Neural progenitor cell (in vitro differentiated cells): ENCODE results near the gene ANKFY1. TPM values are rescaled to one million over a fixed set of nuclear protein-coding genes. Genes with fewer than 3 reads are reported as not detected.

Experiments used
- DNase-seq: peaks from one replicate; pipeline ENCODE4 v3.0.0-alpha.2; 2016; ENCODE audit warnings: low spot score
- H2AFZ ChIP-seq: fragments of 200-600 bp; sonication (generic); replicated peaks from 2 replicates; pipeline ENCODE4 v1.6.1; 2016; ENCODE audit warnings: antibody characterized with exemption
- H3F3A ChIP-seq: fragments of 200-600 bp; sonication (generic); 2 replicates; pipeline ENCODE4 v1.6.1; 2016; ENCODE audit warnings: antibody characterized with exemption, low read depth
- H3K27ac ChIP-seq: fragments of 200-600 bp; sonication (generic); 2 replicates; pipeline ENCODE4 v1.5.1; 2016; ENCODE audit warnings: mild to moderate bottlenecking
- H3K27me3 ChIP-seq: fragments of 200-600 bp; sonication (generic); 2 replicates; pipeline ENCODE4 v1.6.1; 2016; ENCODE audit warnings: mild to moderate bottlenecking, moderate library complexity
- H3K36me3 ChIP-seq: fragments of 200-600 bp; sonication (generic); 2 replicates; pipeline ENCODE4 v1.5.1; 2016
- H3K4me1 ChIP-seq: fragments of 200-600 bp; sonication (generic); 2 replicates; pipeline ENCODE4 v1.6.1; 2016; ENCODE audit warnings: mixed run types
- H3K4me2 ChIP-seq: fragments of 200-600 bp; sonication (generic); 2 replicates; pipeline ENCODE4 v1.6.1; 2016
- H3K4me3 ChIP-seq: fragments of 200-600 bp; sonication (generic); 2 replicates; pipeline ENCODE4 v1.5.1; 2016
- H3K79me2 ChIP-seq: fragments of 200-600 bp; sonication (generic); 2 replicates; pipeline ENCODE4 v1.6.1; 2016; ENCODE audit warnings: low read depth
- H3K9ac ChIP-seq: fragments of 200-600 bp; sonication (generic); 2 replicates; pipeline ENCODE4 v1.6.1; 2016
- H3K9me3 ChIP-seq: fragments of 200-600 bp; sonication (generic); 2 replicates; pipeline ENCODE4 v1.5.1; 2016; ENCODE audit warnings: low read depth
- H4K20me1 ChIP-seq: fragments of 200-600 bp; sonication (generic); 2 replicates; pipeline ENCODE4 v1.6.1; 2016; ENCODE audit warnings: low read depth
- H3K27ac Mint-ChIP-seq: 3 replicates; pipeline ENCODE4 v1.8.0; 2021; ENCODE audit warnings: mixed read lengths
- H3K27me3 Mint-ChIP-seq: 2 replicates; pipeline ENCODE4 v1.8.0; 2022; ENCODE audit warnings: low read depth, mild to moderate bottlenecking, inconsistent platforms, moderate library complexity, mixed read lengths; ENCODE audit not compliant: insufficient read depth
- H3K36me3 Mint-ChIP-seq: 3 replicates; pipeline ENCODE4 v1.8.0; 2021; ENCODE audit warnings: mixed read lengths
- H3K4me1 Mint-ChIP-seq: 3 replicates; pipeline ENCODE4 v1.8.0; 2021; ENCODE audit warnings: mixed read lengths
- H3K4me3 Mint-ChIP-seq: 3 replicates; pipeline ENCODE4 v1.8.0; 2021; ENCODE audit warnings: mild to moderate bottlenecking, moderate library complexity, mixed read lengths
- H3K9me3 Mint-ChIP-seq: 3 replicates; pipeline ENCODE4 v1.8.0; 2020; ENCODE audit warnings: mixed read lengths
- CTCF ChIP-seq: fragments of 200-600 bp; sonication (generic); IDR thresholded peaks from 2 replicates; pipeline ENCODE4 v1.5.1; 2017; ENCODE audit warnings: antibody characterized with exemption, mild to moderate bottlenecking
- EZH2 ChIP-seq: fragments of 200-600 bp; sonication (generic); IDR thresholded peaks from 2 replicates; pipeline ENCODE4 v1.6.1; 2017; ENCODE audit warnings: antibody characterized with exemption, mild to moderate bottlenecking, moderate library complexity
- EZH2phosphoT487 ChIP-seq: fragments of 200-600 bp; sonication (generic); IDR thresholded peaks from 2 replicates; pipeline ENCODE4 v1.6.1; 2017; ENCODE audit warnings: antibody characterized with exemption
- total RNA-seq: library from RNA; depleted of rRNA; stranded (reverse); fragments of >200 nt; gene quantifications from 2 replicates; pipeline ENCODE4 v1.2.3, GENCODE V29; 2015; ENCODE audit warnings: low replicate concordance

Gene ANKFY1
- total RNA-seq, 1 donor from 2014 or later = 39.8 TPM

GRCh38 chr17:4250887-4251286 is 12.9 kb downstream of the ANKFY1 start:
- Mint-ChIP-seq H3K27ac (no peak overlapping the region), H3K36me3 (peaks cover 21% of the 10 kb centered on the region), H3K4me1 (no peaks in the 10 kb centered on the region), H3K9me3 (peaks cover 13% of the 10 kb centered on the region), H3K27me3 (no peaks in the 10 kb centered on the region), H3K4me3 (no peak overlapping the region)
- H3K27ac ChIP-seq = no peak overlapping the region
- H4K20me1 ChIP-seq = peaks cover 57% of the 10 kb centered on the region
- no peaks in the 10 kb centered on the region for H3K27me3 ChIP-seq
- no peaks in the 10 kb centered on the region for H3K36me3 ChIP-seq
- peaks cover 9% of the 10 kb centered on the region for H3K4me1 ChIP-seq
- H3K4me2 ChIP-seq = no peak overlapping the region
- no peaks in the 10 kb centered on the region for H3K9me3 ChIP-seq
- no peak overlapping the region for H3K4me3 ChIP-seq
- H3K79me2 ChIP-seq = peaks cover 100% of the 10 kb centered on the region
- no peak for TF ChIP-seq CTCF
- no peak for TF ChIP-seq EZH2phosphoT487
- no peak for TF ChIP-seq EZH2
- H3F3A ChIP-seq = no peaks in the 10 kb centered on the region
- no peak for DNase-seq
- no peak overlapping the region for H2AFZ ChIP-seq
- no peak overlapping the region for H3K9ac ChIP-seq

- H3K4me1 Mint-ChIP-seq = no peaks in the 10 kb centered on the region
These were observed 14.2 kb downstream of the ANKFY1 start for GRCh38 chr17:4249452-4250029.

GRCh38 chr17:4248504-4249277 is 15.1 kb downstream of the ANKFY1 start:
- H3K4me1 Mint-ChIP-seq = no peaks in the 10 kb centered on the region
- Histone ChIP-seq H3F3A (no peaks in the 10 kb centered on the region), H3K79me2 (peaks cover 100% of the 10 kb centered on the region), H3K4me1 (peaks cover 9% of the 10 kb centered on the region), H2AFZ (no peak overlapping the region), H3K4me2 (no peak overlapping the region), H3K27ac (no peak overlapping the region), H3K4me3 (no peak overlapping the region), H3K27me3 (no peaks in the 10 kb centered on the region), H3K9ac (no peak overlapping the region), H4K20me1 (peaks cover 71% of the 10 kb centered on the region), H3K36me3 (no peaks in the 10 kb centered on the region), H3K9me3 (no peaks in the 10 kb centered on the region)
- peaks cover 18% of the 10 kb centered on the region for H3K36me3 Mint-ChIP-seq
- no peak overlapping the region for H3K27ac Mint-ChIP-seq
- TF ChIP-seq CTCF (no peak), EZH2 (no peak), EZH2phosphoT487 (no peak)
- no peak overlapping the region for H3K4me3 Mint-ChIP-seq
- peaks cover 3% of the 10 kb centered on the region for H3K9me3 Mint-ChIP-seq
- no peak for DNase-seq
- no peaks in the 10 kb centered on the region for H3K27me3 Mint-ChIP-seq

More at GRCh38 chr17:4249452-4250029, 14.2 kb downstream of the ANKFY1 start:
- no peak overlapping the region for H2AFZ ChIP-seq
- Mint-ChIP-seq H3K9me3 (peaks cover 5% of the 10 kb centered on the region), H3K27me3 (no peaks in the 10 kb centered on the region), H3K27ac (no peak overlapping the region), H3K4me3 (no peak overlapping the region), H3K36me3 (peaks cover 18% of the 10 kb centered on the region)
- no peak overlapping the region for H3K4me3 ChIP-seq
- peaks cover 69% of the 10 kb centered on the region for H4K20me1 ChIP-seq
- H3K9ac ChIP-seq = no peak overlapping the region
- no peaks in the 10 kb centered on the region for H3K36me3 ChIP-seq
- no peaks in the 10 kb centered on the region for H3F3A ChIP-seq
- peaks cover 9% of the 10 kb centered on the region for H3K4me1 ChIP-seq
- peaks cover 100% of the 10 kb centered on the region for H3K79me2 ChIP-seq
- H3K27me3 ChIP-seq = no peaks in the 10 kb centered on the region
- peak; percentile 61 for DNase-seq
- TF ChIP-seq EZH2 = no peak
- TF ChIP-seq CTCF = peak; percentile 70
- TF ChIP-seq EZH2phosphoT487 = no peak
- H3K9me3 ChIP-seq = no peaks in the 10 kb centered on the region
- H3K4me2 ChIP-seq = no peak overlapping the region
- no peak overlapping the region for H3K27ac ChIP-seq
